Endometrium (tissue), 2 donors: ENCODE data around the gene KL.

Experiments
- FAIRE-seq: peaks from 2 replicates; lab custom pipeline; 2012; peaks lifted over from hg19 to GRCh38; lab: Jason Lieb, UNC
- donor health status: control.
- donor health status: control.

Gene KL

GRCh38 chr13:33016414-33017322 lies at the start of gene KL:
TSS of gene KL (plus strand) at chr13:33016423. CDS start at chr13:33016441, 18 bp downstream.
- no peak for FAIRE-seq

- no peak for FAIRE-seq
Observed at GRCh38 chr13:32967584-32968182, 48.5 kb upstream of the KL start.

- FAIRE-seq, result no peak
Observed at GRCh38 chr13:32968316-32968715, 47.9 kb upstream of the KL start.

GRCh38 chr13:32968793-32969192 lies 47.4 kb upstream of the KL start:
- no peak for FAIRE-seq

GRCh38 chr13:32969516-32969941 lies 46.7 kb upstream of the KL start:
- FAIRE-seq, result no peak

GRCh38 chr13:32976056-32976805 lies 40.0 kb upstream of the KL start:
- no peak for FAIRE-seq

- FAIRE-seq, result no peak
Observed at GRCh38 chr13:32976912-32977311, 39.3 kb upstream of the KL start.

- FAIRE-seq, result no peak
Observed at GRCh38 chr13:32977321-32977720, 38.9 kb upstream of the KL start.

GRCh38 chr13:32978278-32978677 lies 37.9 kb upstream of the KL start:
- FAIRE-seq, result no peak

GRCh38 chr13:32983058-32983457 lies 33.2 kb upstream of the KL start:
- peak; percentile 68 for FAIRE-seq

- FAIRE-seq, result no peak
Observed at GRCh38 chr13:32984857-32985626, 31.2 kb upstream of the KL start.

- FAIRE-seq, result no peak
Observed at GRCh38 chr13:32986552-32986951, 29.7 kb upstream of the KL start.

- FAIRE-seq, result no peak
Observed at GRCh38 chr13:32987462-32987861, 28.8 kb upstream of the KL start.

- no peak for FAIRE-seq
Observed at GRCh38 chr13:32988608-32989289, 27.5 kb upstream of the KL start.

GRCh38 chr13:32989290-32989667 lies 26.9 kb upstream of the KL start:
- no peak for FAIRE-seq

GRCh38 chr13:32989942-32990341 lies 26.3 kb upstream of the KL start:
- FAIRE-seq, result no peak

- no peak for FAIRE-seq
Observed at GRCh38 chr13:32993145-32993544, 23.1 kb upstream of the KL start.

- no peak for FAIRE-seq
Observed at GRCh38 chr13:32997399-32997798, 18.8 kb upstream of the KL start.

- no peak for FAIRE-seq
Observed at GRCh38 chr13:32998966-32999365, 17.3 kb upstream of the KL start.

GRCh38 chr13:33000365-33000764 lies 15.9 kb upstream of the KL start:
- FAIRE-seq, result peak; percentile 91

GRCh38 chr13:33003458-33004019 lies 12.7 kb upstream of the KL start:
- FAIRE-seq, result no peak
